Measurements from ENCODE around the gene SYNE1. TPM values are rescaled to one million over a fixed set of nuclear protein-coding genes. Genes with fewer than 3 reads are reported as not detected.

SYNE1 gene
- total and polyA plus RNA-seq, 11 donors, result 25.0 to 178 (median 112) TPM

- TF ChIP-seq POLR2A (IDR thresholded peaks at IDR 0.05), result no peak
- TF ChIP-seq, protein P1, sequence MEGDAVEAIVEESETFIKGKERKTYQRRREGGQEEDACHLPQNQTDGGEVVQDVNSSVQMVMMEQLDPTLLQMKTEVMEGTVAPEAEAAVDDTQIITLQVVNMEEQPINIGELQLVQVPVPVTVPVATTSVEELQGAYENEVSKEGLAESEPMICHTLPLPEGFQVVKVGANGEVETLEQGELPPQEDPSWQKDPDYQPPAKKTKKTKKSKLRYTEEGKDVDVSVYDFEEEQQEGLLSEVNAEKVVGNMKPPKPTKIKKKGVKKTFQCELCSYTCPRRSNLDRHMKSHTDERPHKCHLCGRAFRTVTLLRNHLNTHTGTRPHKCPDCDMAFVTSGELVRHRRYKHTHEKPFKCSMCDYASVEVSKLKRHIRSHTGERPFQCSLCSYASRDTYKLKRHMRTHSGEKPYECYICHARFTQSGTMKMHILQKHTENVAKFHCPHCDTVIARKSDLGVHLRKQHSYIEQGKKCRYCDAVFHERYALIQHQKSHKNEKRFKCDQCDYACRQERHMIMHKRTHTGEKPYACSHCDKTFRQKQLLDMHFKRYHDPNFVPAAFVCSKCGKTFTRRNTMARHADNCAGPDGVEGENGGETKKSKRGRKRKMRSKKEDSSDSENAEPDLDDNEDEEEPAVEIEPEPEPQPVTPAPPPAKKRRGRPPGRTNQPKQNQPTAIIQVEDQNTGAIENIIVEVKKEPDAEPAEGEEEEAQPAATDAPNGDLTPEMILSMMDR (IDR thresholded peaks at IDR 0.05), result no peak
- no peaks in the 10 kb centered on the region for H3K4me1 ChIP-seq
- no peak overlapping the region for H3K27ac ChIP-seq
- H3K27me3 ChIP-seq, result no peaks in the 10 kb centered on the region
- 83 to 90% (median 86%) methylated on average over 6 to 8 of the region's 8 CpGs for WGBS, 4 donors
- peaks cover 0 to 28% (median 0%) of the 10 kb centered on the region in 9 donors for H3K36me3 ChIP-seq
- DNase-seq (no peak), ATAC-seq (no peak)
- intact Hi-C loops (cut with DNase I), result no loop called here
- peaks cover 0 to 7% (median 0%) of the 10 kb centered on the region in 12 donors for H3K9me3 ChIP-seq
- no peak overlapping the region for H3K4me3 ChIP-seq
Observed at GRCh38 chr6:152416652-152417051, 220.5 kb downstream of the SYNE1 start.

DNA sequence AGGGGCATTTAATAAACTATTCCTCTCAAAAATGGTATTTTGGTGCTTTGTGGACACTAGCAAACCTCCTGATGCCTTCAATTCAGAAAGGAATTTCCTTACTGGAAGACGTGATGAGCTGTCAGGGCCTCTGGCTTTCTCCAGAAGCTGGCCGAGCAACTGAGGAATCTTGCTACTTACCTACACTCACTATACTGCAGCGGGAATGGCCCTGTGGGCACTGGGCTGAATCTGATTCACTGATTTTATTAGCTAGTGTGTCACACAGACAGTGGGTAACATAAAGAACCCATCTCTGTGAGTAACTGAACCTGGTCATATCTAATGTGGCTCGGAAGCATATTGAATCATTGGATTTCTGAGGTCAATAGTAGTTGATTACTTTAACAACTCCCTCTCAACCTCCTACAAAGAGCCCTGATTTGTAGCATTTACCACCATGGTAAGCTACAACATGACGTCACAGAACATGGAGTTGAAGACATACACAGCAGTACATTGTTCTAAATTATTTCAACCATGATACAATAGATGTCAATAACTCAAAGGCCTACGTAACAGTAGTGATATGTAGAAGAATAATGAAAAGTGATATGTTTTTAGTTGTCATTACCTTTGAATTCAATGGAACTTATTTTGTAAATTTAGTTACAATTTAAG is 232.1 kb downstream of the SYNE1 start:
- intact Hi-C loops (cut with DNase I), result no loop called here
- ATAC-seq, result no peak
- Histone ChIP-seq H3K27me3 (no peaks in the 10 kb centered on the region), H3K36me3 (peaks cover 0 to 18% (median 5%) of the 10 kb centered on the region in 9 donors), H3K9me3 (no peaks in the 10 kb centered on the region), H3K4me1 (no peaks in the 10 kb centered on the region), H3K27ac (no peak overlapping the region), H3K4me3 (no peak overlapping the region)
- DNase-seq, result no peak
- 89 to 90% (median 90%) methylated on average over 5 to 6 of the region's 6 CpGs for WGBS, 4 donors
- TF ChIP-seq, protein P1 (IDR thresholded peaks at IDR 0.05), result no peak
- TF ChIP-seq POLR2A (IDR thresholded peaks at IDR 0.05), result no peak

- 84 to 89% (median 86%) methylated on average over 6 of the region's 6 CpGs for WGBS, 4 donors
Observed at GRCh38 chr6:152404086-152404857, 232.9 kb downstream of the SYNE1 start.

DNA sequence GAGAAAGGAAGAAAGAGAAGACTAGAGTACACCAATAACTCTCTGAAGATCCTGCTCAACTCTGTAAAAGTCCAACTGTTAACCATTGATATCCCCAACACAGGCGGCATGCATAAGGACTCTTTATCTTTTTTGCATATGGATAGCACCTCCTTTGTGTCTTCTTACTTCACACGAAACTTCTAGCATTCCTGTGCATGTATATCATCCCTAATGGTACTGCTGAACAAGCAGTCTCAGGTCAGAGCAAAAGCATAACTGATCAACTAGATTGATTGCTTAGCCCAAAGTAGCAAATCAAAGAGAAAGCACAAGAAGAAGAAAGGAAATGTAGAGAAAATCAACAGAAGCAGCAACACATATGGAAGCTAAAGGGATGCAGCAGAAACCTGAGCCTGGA is 234.4 kb downstream of the SYNE1 start:
- Histone ChIP-seq H3K9me3 (no peaks in the 10 kb centered on the region), H3K27me3 (no peaks in the 10 kb centered on the region), H3K36me3 (peaks cover 0 to 28% (median 5%) of the 10 kb centered on the region in 9 donors), H3K4me1 (peaks cover 0 to 9% (median 0%) of the 10 kb centered on the region in 12 donors), H3K27ac (no peak overlapping the region), H3K4me3 (no peak overlapping the region)
- TF ChIP-seq, protein P1 (IDR thresholded peaks at IDR 0.05), result no peak
- no peak for TF ChIP-seq POLR2A (IDR thresholded peaks at IDR 0.05)
- 81 to 87% (median 85%) methylated on average over 2 of the region's 2 CpGs for WGBS, 4 donors
- DNase-seq (no peak), ATAC-seq (no peak)
- intact Hi-C loops (cut with DNase I), result no loop called here

More at GRCh38 chr6:152404086-152404857, 232.9 kb downstream of the SYNE1 start:
- no peaks in the 10 kb centered on the region for H3K9me3 ChIP-seq
- H3K27ac ChIP-seq, result no peak overlapping the region
- peaks cover 0 to 3% (median 0%) of the 10 kb centered on the region in 12 donors for H3K4me1 ChIP-seq
- ATAC-seq (no peak), DNase-seq (no peak)
- no peak for TF ChIP-seq POLR2A (IDR thresholded peaks at IDR 0.05)
- TF ChIP-seq, protein P1 (IDR thresholded peaks at IDR 0.05), result no peak
- intact Hi-C loops (cut with DNase I), result no loop called here
- H3K4me3 ChIP-seq, result no peak overlapping the region
- H3K36me3 ChIP-seq, result peaks cover 0 to 19% (median 5%) of the 10 kb centered on the region in 9 donors
- H3K27me3 ChIP-seq, result no peaks in the 10 kb centered on the region

Measured in heart left ventricle (tissue), 16 donors.